Thoracic aorta (tissue), 2 donors: ENCODE data around the gene PLSCR1. TPM values are rescaled to one million over a fixed set of nuclear protein-coding genes. Genes with fewer than 3 reads are reported as not detected.
A peak's percentile ranks its signal among the peaks of the same experiment; 100 is the strongest.

Source experiments
- ATAC-seq: fragments of 150-250 bp; one replicate; pipeline ENCODE4 v1.8.0; 2017; ENCODE audit warnings: low read depth; ENCODE audit not compliant: insufficient number of reproducible peaks, low FRiP score
- DNase-seq: peaks from one replicate; pipeline ENCODE4 v3.0.0-alpha.2; 2020; ENCODE audit warnings: low spot score
- H3K27ac ChIP-seq, 2 donors: fragments of 200-600 bp; sonication (generic); 1 replicate in 1 of 2; 2 replicates in 1 of 2; pipeline ENCODE4 v1.5.1; 2016; ENCODE audit warnings: mild to moderate bottlenecking in 2 of 2, moderate library complexity in 2 of 2
- H3K27me3 ChIP-seq: fragments of 200-600 bp; sonication (generic); replicated peaks from 2 replicates; pipeline ENCODE4 v1.6.0; 2016; ENCODE audit warnings: mild to moderate bottlenecking; ENCODE audit not compliant: insufficient read depth
- H3K36me3 ChIP-seq: fragments of 200-600 bp; sonication (generic); one replicate; pipeline ENCODE4 v1.5.1; 2016
- H3K4me1 ChIP-seq, 2 donors: fragments of 200-600 bp; sonication (generic); 1 replicate in 1 of 2; 2 replicates in 1 of 2; pipeline versions ENCODE4 v1.5.1 to v1.6.0; 2016; ENCODE audit warnings: low read depth in 2 of 2, mild to moderate bottlenecking in 1 of 2; ENCODE audit not compliant: control insufficient read depth in 1 of 2
- H3K4me3 ChIP-seq: fragments of 200-600 bp; sonication (generic); 2 replicates; pipeline ENCODE4 v1.5.1; 2016; ENCODE audit warnings: mild to moderate bottlenecking
- H3K9me3 ChIP-seq: fragments of 200-600 bp; sonication (generic); 2 replicates; pipeline ENCODE4 v1.5.1; 2016
- CTCF ChIP-seq: fragments of 200-600 bp; sonication (generic); IDR thresholded peaks from one replicate; pipeline ENCODE4 v1.5.1; 2019; ENCODE audit warnings: antibody characterized with exemption
- total RNA-seq, 2 donors: library from RNA; depleted of rRNA; stranded (reverse); fragments of >200 nt; gene quantifications; one replicate each; pipeline versions ENCODE4 v1.1.0 to v1.2.3, GENCODE V29; 2016

The PLSCR1 gene
- total RNA-seq = 100 to 1,000 TPM; 116 to 565 TPM

GRCh38 chr3:146544002-146544928 is at the start of gene PLSCR1:
Gene PLSCR1 (minus strand): TSS chr3:146544607. CDS start chr3:146536552, 8,055 bp downstream.
- Histone ChIP-seq H3K9me3 (no peaks in the 10 kb centered on the region), H3K36me3 (no peaks in the 10 kb centered on the region), H3K4me1 (peaks cover 31 to 35% of the 10 kb centered on the region in 2 donors), H3K4me3 (peak within 1 kb of the TSS; percentile 98), H3K27me3 (no peaks in the 10 kb centered on the region), H3K27ac (peak within 1 kb of the TSS; percentile 98 to 99)
- TF ChIP-seq CTCF = no peak
- peak; percentile 91 for DNase-seq
- peak; percentile 91 for ATAC-seq

- Histone ChIP-seq H3K27ac (no peak overlapping the region), H3K27me3 (no peaks in the 10 kb centered on the region), H3K36me3 (no peaks in the 10 kb centered on the region), H3K9me3 (no peaks in the 10 kb centered on the region), H3K4me3 (no peak overlapping the region), H3K4me1 (no peaks in the 10 kb centered on the region)
- DNase-seq (no peak), ATAC-seq (no peak)
- TF ChIP-seq CTCF = no peak
These were observed 49.4 kb upstream of the PLSCR1 start for GRCh38 chr3:146593776-146594175.

GRCh38 chr3:146590521-146590920 is 46.1 kb upstream of the PLSCR1 start:
- Histone ChIP-seq H3K4me1 (no peaks in the 10 kb centered on the region), H3K9me3 (no peaks in the 10 kb centered on the region), H3K27me3 (no peaks in the 10 kb centered on the region), H3K4me3 (no peak overlapping the region), H3K27ac (no peak overlapping the region), H3K36me3 (no peaks in the 10 kb centered on the region)
- ATAC-seq = no peak
- no peak for DNase-seq
- TF ChIP-seq CTCF = no peak

GRCh38 chr3:146589899-146590508 is 45.6 kb upstream of the PLSCR1 start:
- Histone ChIP-seq H3K27me3 (no peaks in the 10 kb centered on the region), H3K4me3 (no peak overlapping the region), H3K27ac (no peak overlapping the region), H3K4me1 (no peaks in the 10 kb centered on the region), H3K9me3 (no peaks in the 10 kb centered on the region), H3K36me3 (no peaks in the 10 kb centered on the region)
- TF ChIP-seq CTCF = peak; percentile 42
- ATAC-seq = no peak
- no peak for DNase-seq

GRCh38 chr3:146585156-146585555 is 40.7 kb upstream of the PLSCR1 start:
- ATAC-seq (no peak), DNase-seq (no peak)
- H3K9me3 ChIP-seq = no peaks in the 10 kb centered on the region
- no peaks in the 10 kb centered on the region for H3K4me1 ChIP-seq
- H3K4me3 ChIP-seq = no peak overlapping the region
- H3K36me3 ChIP-seq = no peaks in the 10 kb centered on the region
- no peak overlapping the region for H3K27ac ChIP-seq
- no peak for TF ChIP-seq CTCF
- H3K27me3 ChIP-seq = no peaks in the 10 kb centered on the region
